NCI-H2081 (cell line): Measurements from ENCODE around the gene RPL36AL.
A peak's percentile ranks its signal among the peaks of the same experiment; 100 is the strongest.
"Not testable (repeated sequence)": the region's sequence is repeated elsewhere in the genome, so short reads cannot be mapped to it uniquely, and the experiment has no call there.

ENCODE experiments used
- DNase-seq, 2 experiments: peaks; one replicate each; lab custom pipeline; 2025; lab: John Stamatoyannopoulos, UW

Gene RPL36AL

DNA sequence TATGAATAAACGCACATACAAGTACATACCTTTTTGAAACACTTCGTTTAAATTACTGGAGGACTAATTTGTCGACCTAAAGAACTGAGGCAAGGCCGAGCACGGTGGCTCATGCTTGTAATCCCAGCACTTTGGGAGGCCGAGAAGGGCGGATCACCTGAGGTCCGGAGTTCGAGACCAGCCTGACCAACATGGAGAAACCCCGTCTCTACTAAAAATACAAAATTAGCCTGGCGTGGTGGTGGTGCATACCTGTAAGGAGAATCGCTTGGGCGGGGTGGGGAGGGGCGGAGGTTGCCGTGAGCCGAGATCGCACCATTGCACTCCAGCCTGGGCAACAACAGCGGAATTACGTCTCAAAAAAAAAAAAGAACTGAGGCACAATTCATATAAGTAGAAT is 1.2 kb downstream of the RPL36AL start:
- DNase-seq, result not testable (repeated sequence)

DNA sequence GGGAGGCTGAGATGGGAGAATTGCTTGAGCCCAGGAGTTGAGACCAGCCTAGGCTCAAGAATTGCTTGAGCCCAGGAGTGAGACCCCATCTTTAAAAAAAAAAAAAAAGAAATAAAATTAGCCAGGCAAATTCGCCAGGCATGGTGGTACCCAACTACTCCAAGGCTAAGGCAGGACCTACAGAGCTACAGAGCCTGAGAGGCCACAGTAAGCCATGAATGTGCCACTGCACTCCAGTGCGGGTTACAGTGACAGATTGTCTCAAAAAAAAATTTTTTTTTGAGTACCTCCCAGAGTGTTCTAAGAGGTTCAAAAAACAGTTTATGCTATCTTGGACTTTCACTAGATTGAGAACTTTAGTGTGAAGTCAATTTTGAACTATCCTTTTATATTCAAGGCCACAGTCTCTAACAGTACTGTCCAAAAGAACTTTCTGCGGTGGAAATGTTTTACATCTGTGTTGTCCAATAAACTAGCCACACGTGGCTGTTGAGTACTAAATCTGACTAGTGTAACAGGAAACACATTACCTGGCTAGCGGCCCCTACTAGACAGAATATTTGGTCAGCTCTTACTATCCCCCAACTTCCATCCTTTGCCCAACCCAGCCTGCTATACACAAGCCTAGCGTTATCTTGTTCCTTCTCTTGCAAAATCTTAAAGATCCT is 2.4 kb downstream of the RPL36AL start:
- no peak for DNase-seq

DNA sequence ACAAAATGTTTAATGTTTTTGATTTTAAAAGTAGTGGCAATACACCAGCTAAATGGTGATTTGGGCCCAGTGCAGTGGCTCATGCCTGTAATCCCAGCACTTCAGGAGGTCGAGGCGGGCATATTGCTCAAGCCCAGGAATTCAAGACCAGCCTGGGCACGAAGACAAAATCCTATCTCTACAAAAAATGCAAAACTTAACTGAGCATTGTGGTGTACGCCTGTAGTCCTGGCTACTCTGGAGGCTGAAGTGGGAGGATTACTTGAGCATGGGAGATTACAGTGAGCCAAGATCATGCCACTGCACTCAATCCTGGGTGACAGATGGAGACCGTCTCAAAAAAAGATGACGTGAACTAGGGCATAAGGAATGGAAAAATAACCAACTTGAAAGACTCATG is 4.7 kb downstream of the RPL36AL start:
- DNase-seq, result no peak

GRCh38 chr14:49614196-49614595 is 6.2 kb downstream of the RPL36AL start:
- no peak for DNase-seq

- DNase-seq, result no peak
These were observed 7.8 kb downstream of the RPL36AL start for GRCh38 chr14:49612671-49613070.

GRCh38 chr14:49612251-49612650 is 8.2 kb downstream of the RPL36AL start:
- no peak for DNase-seq

- DNase-seq, result no peak
These were observed 12.8 kb downstream of the RPL36AL start for GRCh38 chr14:49607583-49607982.

DNA sequence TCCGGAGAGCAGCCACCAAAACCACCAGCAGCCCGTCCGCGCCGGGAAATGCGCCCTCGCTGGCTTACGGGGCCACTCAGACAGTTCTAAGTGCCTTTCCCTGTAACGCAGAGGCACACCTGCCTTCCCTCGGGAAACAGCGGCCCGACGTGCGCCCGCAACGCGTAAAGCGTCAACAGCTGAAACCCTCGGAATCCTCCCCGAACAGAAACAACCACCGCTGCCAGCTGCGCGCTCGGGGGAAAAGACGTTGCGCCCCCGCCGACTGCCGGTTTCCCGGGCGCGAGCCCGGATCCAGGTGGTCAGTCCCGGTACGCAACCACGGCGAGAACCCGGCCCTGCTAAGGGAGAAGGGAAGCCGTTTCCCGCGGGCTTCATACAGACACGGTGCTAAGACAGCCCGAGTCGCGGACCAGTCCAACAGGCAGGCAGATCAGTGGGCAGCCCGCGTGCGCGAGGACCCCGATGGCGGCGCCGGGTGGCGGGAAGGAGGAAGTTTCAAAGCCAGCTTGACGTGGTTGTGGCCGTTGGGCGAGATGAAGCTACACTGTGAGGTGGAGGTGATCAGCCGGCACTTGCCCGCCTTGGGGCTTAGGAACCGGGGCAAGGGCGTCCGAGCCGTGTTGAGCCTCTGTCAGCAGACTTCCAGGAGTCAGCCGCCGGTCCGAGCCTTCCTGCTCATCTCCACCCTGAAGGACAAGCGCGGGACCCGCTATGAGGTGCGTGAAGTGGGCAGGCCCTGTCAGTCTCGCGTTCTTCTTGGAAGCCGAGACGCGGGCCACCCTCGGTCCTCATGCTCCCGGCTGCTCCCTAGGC is 21.7 kb downstream of the RPL36AL start, which contains the start of gene LRR1:
Gene LRR1, plus strand, starts transcription at position 456 of the 816 bp plus-strand sequence. Its CDS starts 81 bp downstream, at position 537.
- peak; percentile 74 to 87 for DNase-seq

- no peak for DNase-seq
These were observed 22.3 kb downstream of the RPL36AL start for GRCh38 chr14:49598189-49598484.

DNA sequence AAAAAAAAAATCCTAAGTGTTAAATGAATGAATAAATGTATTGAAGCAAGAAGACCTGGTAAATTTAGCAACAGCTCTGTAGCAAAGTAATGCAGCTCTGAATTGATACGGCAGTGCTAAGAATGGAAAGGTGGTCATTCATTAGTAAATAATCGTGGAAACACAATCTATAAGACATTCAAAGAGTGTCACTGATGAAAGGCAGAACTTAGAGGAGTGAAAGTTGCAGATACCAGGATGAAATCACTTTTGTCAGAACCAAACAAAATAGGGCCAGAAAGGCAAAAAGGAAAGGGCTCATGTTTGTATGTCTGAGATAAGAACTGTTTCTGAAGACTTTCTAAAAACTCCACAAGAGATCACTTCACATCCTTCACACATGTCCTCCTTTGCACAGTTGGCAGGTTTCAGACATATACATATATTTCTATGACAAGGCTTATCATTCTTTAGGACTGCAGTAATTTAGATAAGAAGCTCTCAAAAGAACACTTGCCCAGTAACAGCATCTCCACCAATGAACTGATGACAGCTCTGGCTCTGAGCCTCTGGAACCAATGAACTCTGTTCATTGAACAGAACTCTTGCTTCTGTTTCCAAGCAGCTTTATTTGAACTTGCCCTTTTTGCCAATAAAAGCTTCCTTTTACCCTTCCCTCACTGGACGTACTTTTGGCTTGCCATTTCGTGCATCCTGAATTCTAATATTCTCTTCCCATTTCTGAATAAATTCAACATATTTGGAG is 25.9 kb downstream of the RPL36AL start:
- DNase-seq, result no peak

DNA sequence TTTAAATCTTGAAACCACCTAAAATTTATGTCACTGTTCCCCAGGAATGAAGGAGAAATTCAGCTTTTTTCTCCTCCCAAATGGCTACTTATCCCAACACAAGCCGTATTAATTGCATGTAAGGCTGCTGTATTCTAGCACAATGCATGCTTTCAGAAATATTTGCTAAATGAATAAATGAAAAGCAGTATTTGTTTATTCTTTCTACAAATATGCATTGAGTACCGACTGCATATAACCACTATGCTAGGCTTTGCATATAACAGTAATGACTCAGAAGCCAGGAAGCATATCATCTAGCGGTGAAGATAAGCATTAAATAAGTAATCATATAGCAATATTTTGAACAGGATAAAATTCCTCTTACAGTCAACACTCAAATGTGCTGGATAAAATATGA is 27.4 kb downstream of the RPL36AL start:
- DNase-seq, result no peak

DNA sequence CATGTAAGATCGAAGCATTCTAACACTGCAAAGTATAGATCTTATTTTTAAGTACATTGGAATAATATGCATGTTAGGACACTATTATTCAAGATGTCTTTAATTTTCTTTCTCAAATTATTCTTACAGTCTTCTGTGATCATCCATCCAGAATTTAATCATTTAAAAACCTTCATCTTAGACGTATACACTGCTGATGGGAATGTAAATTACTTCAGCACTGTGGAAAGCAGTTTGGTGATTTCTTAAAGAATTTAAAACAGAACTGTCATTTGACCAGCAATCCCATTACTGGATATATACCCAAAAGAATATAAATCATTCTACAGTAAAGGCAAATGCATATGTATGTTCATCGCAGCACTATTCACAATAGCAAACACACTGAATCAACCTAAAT is 31.0 kb downstream of the RPL36AL start:
- no peak for DNase-seq

DNA sequence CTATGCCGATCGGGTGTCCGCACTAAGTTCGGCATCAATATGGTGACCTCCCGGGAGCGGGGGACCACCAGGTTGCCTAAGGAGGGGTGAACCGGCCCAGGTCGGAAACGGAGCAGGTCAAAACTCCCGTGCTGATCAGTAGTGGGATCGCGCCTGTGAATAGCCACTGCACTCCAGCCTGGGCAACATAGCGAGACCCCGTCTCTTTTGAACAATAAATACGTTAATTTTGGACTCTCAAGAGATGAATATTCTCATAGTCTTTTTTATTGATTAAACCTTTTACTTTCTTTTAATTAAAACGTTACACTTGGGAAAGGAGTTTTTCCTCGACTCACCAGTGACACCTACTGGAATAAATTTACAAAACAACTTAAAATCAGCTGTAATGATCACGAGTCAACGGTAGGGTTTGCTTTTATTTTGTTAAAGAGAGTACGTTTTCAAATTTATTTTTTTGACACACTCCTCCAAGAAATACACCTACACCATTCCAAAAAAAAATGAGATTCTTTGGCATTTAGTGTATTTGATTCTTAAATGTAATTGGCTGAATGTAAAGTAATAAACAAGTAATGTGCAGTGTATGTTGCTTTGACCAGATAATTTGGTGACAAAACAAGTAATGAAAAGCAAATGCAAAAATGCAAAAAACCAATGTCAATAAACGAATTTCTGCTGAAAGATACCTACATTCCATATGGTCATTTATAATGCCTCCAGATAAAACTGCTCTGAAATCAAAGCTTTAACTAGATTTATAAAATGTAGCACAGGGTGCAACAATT is 33.6 kb downstream of the RPL36AL start:
- DNase-seq, result peak; percentile 53 to 68

DNA sequence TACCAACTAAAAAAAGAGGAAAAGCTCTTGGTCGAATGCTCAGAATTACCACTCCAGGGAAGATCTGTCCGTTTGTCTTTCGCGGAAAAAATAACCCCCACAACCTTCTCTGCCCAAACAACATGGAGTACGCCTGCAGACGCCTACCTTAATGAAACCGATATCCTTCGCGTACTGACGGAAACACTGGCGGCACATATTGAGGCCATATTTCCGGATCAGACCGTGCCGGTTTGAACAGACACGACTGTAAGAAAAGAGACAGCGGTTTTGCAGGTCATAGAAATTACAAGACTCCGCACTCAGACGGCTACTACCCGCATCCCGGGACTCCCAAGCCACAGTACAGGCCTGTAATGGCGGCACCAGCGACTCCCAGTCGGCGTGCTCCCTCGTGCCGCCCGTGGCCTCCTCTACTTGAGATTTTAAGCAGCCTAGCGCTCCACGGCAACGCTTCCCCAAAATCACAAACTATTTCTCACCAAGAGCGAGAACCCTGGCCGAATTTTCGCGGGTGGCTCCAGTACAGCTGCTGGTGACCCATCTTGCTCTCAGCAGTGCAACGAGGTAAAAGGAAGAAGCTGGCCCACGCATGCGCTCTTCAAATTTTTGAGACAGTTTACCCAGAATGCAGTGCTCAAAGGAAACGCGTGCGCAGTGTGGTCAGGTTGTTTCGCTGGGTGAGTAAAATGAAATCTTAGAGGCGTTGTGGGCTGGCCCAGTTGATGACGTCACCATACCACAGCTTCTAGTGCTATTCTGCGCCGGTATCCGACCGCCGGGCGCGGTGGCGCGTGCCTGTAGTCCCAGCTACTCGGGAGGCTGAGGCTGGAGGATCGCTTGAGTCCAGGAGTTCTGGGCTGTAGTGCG is 34.4 kb downstream of the RPL36AL start, which contains the start of gene RPS29:
Gene RPS29, minus strand, starts transcription at position 578 of the 870 bp plus-strand sequence. Its CDS starts 34 bp downstream, at position 544.
- peak; percentile 98 to 99 for DNase-seq

GRCh38 chr14:49584981-49585640 is 35.3 kb downstream of the RPL36AL start:
- peak in 1 of 2 experiments; percentile 5 for DNase-seq

DNA sequence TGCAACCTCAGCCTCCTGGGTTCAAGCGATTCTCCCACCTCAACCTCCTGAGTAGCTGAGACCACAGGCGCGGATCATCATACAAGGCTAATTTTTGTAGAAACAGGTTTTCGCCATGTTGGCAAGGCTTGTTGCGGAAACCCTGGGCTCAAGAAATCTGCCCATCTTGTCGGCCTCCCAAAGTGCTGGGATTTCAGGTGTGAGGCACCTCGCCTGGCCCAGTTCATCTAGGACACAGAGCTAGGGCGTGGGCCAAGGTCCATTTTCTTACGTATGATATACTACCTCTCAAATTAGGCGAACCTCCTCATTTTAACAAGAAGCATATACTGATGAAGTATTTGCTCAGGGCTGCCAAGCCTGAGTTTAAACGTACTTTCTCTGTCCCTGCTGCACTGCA is 36.4 kb downstream of the RPL36AL start:
- no peak for DNase-seq

GRCh38 chr14:49583629-49584028 is 36.8 kb downstream of the RPL36AL start:
- no peak for DNase-seq

GRCh38 chr14:49582113-49582977 is 38.1 kb downstream of the RPL36AL start:
- DNase-seq, result no peak
